Type B pancreatic cell (in vitro differentiated cells): Measurements from ENCODE around the gene APBA2. TPM values are rescaled to one million over a fixed set of nuclear protein-coding genes. Genes with fewer than 3 reads are reported as not detected.
A peak's percentile ranks its signal among the peaks of the same experiment; 100 is the strongest.

Experiments
- DNase-seq: peaks from one replicate; pipeline ENCODE4 v3.0.0; 2021; ENCODE audit warnings: mixed read lengths; ENCODE audit not compliant: unreplicated experiment; ENCODE audit errors: extremely low spot score
- H3K27ac Mint-ChIP-seq: 2 replicates; pipeline ENCODE4 v1.8.0; 2021; ENCODE audit warnings: mild to moderate bottlenecking, mixed read lengths
- H3K27me3 Mint-ChIP-seq: 2 replicates; pipeline ENCODE4 v1.8.0; 2021; ENCODE audit warnings: mixed read lengths
- H3K36me3 Mint-ChIP-seq: 2 replicates; pipeline ENCODE4 v1.8.0; 2021; ENCODE audit warnings: mixed read lengths
- H3K4me1 Mint-ChIP-seq: one replicate; pipeline ENCODE4 v1.8.0; 2021; ENCODE audit warnings: mixed read lengths; ENCODE audit not compliant: unreplicated experiment
- H3K4me3 Mint-ChIP-seq: 2 replicates; pipeline ENCODE4 v1.8.0; 2021; ENCODE audit warnings: mild to moderate bottlenecking, mixed read lengths
- H3K9me3 Mint-ChIP-seq: 2 replicates; pipeline ENCODE4 v1.8.0; 2021; ENCODE audit warnings: mixed read lengths
- total RNA-seq: library from RNA; stranded (reverse); gene quantifications from 2 replicates; pipeline ENCODE4 v1.2.1, GENCODE V29; 2021; ENCODE audit warnings: low replicate concordance
- TF ChIP-seq, protein P1 (sequence below): fragments of 200-600 bp; sonication (generic); conservative IDR thresholded peaks from 2 replicates; pipeline ENCODE4 v1.5.0; 2021; ENCODE audit warnings: antibody characterized with exemption, mild to moderate bottlenecking

APBA2 gene
- total RNA-seq, 1 donor from 2014 or later = 33.3 TPM

DNA sequence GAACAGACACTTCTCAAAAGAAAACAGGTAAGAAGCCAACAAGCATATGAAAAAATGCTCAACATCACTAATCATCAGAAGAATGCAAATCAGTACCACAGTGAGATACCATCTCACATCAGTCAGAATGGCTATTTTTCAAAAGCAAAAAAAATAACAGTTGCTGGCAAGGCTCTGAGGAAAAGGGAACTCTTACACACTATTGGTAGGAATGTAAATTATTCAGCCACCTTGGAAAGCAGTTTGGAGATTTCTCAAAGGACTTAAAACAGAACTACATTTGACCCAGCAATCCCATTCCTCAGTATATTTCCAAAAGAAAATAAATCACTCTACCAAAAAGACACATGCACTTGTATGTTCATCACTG, 95.6 kb downstream of the APBA2 start:
- no peaks in the 10 kb centered on the region for H3K36me3 Mint-ChIP-seq
- H3K27ac Mint-ChIP-seq = no peak overlapping the region
- TF ChIP-seq, protein P1, sequence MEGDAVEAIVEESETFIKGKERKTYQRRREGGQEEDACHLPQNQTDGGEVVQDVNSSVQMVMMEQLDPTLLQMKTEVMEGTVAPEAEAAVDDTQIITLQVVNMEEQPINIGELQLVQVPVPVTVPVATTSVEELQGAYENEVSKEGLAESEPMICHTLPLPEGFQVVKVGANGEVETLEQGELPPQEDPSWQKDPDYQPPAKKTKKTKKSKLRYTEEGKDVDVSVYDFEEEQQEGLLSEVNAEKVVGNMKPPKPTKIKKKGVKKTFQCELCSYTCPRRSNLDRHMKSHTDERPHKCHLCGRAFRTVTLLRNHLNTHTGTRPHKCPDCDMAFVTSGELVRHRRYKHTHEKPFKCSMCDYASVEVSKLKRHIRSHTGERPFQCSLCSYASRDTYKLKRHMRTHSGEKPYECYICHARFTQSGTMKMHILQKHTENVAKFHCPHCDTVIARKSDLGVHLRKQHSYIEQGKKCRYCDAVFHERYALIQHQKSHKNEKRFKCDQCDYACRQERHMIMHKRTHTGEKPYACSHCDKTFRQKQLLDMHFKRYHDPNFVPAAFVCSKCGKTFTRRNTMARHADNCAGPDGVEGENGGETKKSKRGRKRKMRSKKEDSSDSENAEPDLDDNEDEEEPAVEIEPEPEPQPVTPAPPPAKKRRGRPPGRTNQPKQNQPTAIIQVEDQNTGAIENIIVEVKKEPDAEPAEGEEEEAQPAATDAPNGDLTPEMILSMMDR = no peak
- no peak for DNase-seq
- no peaks in the 10 kb centered on the region for H3K9me3 Mint-ChIP-seq
- no peak overlapping the region for H3K4me3 Mint-ChIP-seq
- no peaks in the 10 kb centered on the region for H3K27me3 Mint-ChIP-seq
- H3K4me1 Mint-ChIP-seq = peaks cover 29% of the 10 kb centered on the region

DNA sequence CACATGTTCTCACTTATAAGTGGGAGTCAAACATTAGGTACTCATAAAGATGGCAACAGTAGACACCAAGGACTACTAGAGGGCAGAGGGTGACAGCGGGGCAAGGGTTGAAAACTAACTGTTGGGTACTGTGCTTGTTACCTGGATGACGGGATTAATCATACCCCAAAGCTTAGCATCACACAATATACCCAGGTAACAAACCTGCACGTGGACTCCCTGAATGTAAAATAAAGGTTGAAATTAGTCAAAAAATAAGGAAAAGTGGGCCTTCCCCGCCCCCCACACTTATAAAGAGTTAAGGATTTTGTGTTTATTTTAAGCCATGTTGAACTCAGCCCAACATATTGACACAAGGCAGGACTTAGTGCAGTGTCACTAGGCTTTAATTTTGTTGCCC, 96.1 kb downstream of the APBA2 start:
- Mint-ChIP-seq H3K4me1 (peaks cover 29% of the 10 kb centered on the region), H3K9me3 (no peaks in the 10 kb centered on the region), H3K27me3 (no peaks in the 10 kb centered on the region), H3K4me3 (no peak overlapping the region), H3K36me3 (no peaks in the 10 kb centered on the region), H3K27ac (no peak overlapping the region)
- TF ChIP-seq, protein P1 = no peak
- no peak for DNase-seq

GRCh38 chr15:28982886-28983285, 97.1 kb downstream of the APBA2 start:
- Mint-ChIP-seq H3K4me1 (peaks cover 29% of the 10 kb centered on the region), H3K4me3 (no peak overlapping the region), H3K9me3 (no peaks in the 10 kb centered on the region), H3K27me3 (no peaks in the 10 kb centered on the region), H3K27ac (no peak overlapping the region), H3K36me3 (no peaks in the 10 kb centered on the region)
- DNase-seq = no peak
- TF ChIP-seq, protein P1 = no peak

DNA sequence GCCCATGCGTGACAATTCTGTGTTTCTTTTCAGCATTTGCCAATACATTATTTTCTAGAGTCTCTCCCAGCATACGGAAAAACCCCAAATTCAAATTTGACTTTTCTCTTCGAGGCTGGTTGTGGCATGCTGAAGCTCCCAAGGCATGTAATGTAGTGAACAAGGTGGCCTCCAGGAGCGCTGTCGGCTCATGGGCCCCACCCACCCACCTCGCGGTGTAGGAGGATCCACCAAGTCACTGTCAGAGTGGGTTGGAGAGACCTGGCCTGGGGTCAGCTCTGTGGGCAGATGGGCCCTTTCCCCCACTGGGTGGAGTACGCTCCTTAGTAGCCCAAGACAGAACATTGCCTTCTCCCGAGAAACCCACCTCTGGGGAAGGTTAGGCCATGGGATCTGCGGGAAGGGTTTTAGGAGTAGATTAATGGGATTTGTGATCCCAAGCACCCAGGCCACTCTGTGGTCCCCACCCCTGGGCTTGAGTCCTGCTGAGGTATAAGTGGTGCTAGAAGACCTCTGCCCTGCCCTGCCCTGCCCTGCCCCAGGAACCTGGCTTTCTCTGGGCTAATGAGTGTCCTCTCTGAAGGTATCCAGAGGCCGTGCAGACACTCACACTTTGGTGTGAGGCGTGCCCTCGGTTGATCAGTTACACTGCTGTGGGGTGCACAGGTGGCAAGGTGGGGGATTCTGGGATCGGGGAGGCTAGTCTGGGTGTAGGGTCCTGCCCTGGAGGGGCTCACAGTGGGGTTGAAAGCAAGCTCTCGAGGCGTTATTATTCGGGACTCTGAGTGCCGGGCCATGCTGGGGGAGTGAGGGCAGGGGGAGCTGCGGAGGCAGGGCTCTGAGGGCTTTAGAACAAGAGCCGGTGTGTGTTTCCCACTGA, 97.9 kb downstream of the APBA2 start:
- no peaks in the 10 kb centered on the region for H3K27me3 Mint-ChIP-seq
- H3K36me3 Mint-ChIP-seq = no peaks in the 10 kb centered on the region
- no peak overlapping the region for H3K27ac Mint-ChIP-seq
- H3K4me1 Mint-ChIP-seq = peaks cover 29% of the 10 kb centered on the region
- TF ChIP-seq, protein P1 = peak; percentile 34
- no peaks in the 10 kb centered on the region for H3K9me3 Mint-ChIP-seq
- H3K4me3 Mint-ChIP-seq = no peak overlapping the region
- no peak for DNase-seq

DNA sequence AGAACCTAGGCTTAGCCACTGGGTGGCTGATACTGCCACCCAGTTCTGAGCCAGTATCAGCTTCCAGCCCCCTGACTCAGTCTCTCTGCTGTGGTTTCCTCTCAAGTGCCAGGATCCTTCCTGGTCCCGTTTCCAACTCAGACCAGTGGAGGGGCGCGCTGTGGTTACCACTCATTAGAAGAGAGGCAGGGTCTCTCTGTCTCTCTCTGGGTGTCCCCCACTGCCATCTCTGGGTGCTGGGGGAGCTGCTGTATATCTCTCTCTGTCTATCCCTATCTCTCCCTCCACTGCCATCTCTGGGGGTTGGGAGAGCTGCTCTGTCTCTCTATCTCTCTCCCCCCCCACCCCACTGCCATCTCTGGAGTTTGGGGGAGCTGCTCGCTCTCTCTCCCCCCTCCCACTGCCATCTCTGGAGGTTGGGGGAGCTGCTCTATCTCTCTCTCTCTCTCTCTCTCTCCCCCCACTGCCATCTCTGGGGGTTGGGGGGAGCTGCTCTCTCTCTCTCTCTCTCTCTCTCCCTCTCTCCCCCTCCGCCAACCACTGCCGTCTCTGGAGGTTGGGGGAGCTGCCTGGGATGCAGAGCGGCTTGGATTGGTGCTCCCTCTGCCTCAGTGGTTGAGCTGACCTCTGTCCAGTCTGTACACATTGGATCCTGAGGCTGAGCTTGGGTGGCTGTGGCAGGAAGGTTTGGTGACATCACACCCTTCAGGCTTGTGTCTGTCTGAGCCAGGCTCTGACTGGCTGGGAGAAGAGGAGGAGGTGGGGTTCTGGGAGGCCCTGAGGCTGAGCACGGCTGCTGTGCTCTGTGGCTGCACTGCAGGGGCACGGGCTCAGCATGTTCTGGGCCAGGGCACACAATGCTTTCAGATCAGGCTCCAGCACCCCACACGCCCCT, 98.9 kb downstream of the APBA2 start:
- H3K27ac Mint-ChIP-seq = peak overlapping the region; percentile 49

More for the DNA sequence above, 98.9 kb downstream of the APBA2 start:
- no peaks in the 10 kb centered on the region for H3K9me3 Mint-ChIP-seq
- H3K27me3 Mint-ChIP-seq = no peaks in the 10 kb centered on the region
- DNase-seq = no peak
- no peaks in the 10 kb centered on the region for H3K36me3 Mint-ChIP-seq
- peak overlapping the region; percentile 48 for H3K4me3 Mint-ChIP-seq
- H3K4me1 Mint-ChIP-seq = peaks cover 23% of the 10 kb centered on the region
- TF ChIP-seq, protein P1 = no peak
